H1 (cell line): ENCODE measurements around the gene NBPF3. TPM values are rescaled to one million over a fixed set of nuclear protein-coding genes. Genes with fewer than 3 reads are reported as not detected.

ENCODE experiments used
- CTCF ChIA-PET: fragments of 300-600 bp; sonication (Branson Sonifier 250); formaldehyde crosslinking; loops from one replicate; lab custom pipeline; 2021; ENCODE audit not compliant: partially characterized antibody; lab: Charles Lee
- POLR2A ChIA-PET: fragments of 300-600 bp; sonication (Branson Sonifier 250); formaldehyde crosslinking; loops from one replicate; lab custom pipeline; 2021; ENCODE audit warnings: inconsistent platforms; ENCODE audit not compliant: partially characterized antibody; lab: Charles Lee
- DNase-seq, 2 experiments: peaks; one replicate each; pipeline versions ENCODE4 v3.0.0 to v3.0.0-alpha.2; 2010 to 2022; ENCODE audit warnings: low spot score in 2 of 2, low read depth in 1 of 2, mixed read lengths in 1 of 2
- FAIRE-seq: peaks from 2 replicates; lab custom pipeline; 2011; peaks lifted over from hg19 to GRCh38; lab: Jason Lieb, UNC
- H2AFZ ChIP-seq: 2 replicates; pipeline ENCODE4 v1.8.1; 2012; ENCODE audit warnings: low read length, inconsistent platforms
- H2AK5ac ChIP-seq: 2 replicates; pipeline ENCODE4 v1.6.1; 2013; ENCODE audit warnings: low read depth, low read length
- H2BK120ac ChIP-seq: replicated peaks from 2 replicates; pipeline ENCODE3; 2013; ENCODE audit warnings: low read depth, low read length, inconsistent platforms
- H2BK12ac ChIP-seq: 2 replicates; pipeline ENCODE4 v1.6.1; 2013; ENCODE audit warnings: low read depth, low read length
- H2BK15ac ChIP-seq: 2 replicates; pipeline ENCODE4 v1.6.1; 2013; ENCODE audit warnings: low read length
- H2BK20ac ChIP-seq: 2 replicates; pipeline ENCODE4 v1.6.1; 2013; ENCODE audit warnings: low read length
- H2BK5ac ChIP-seq: 2 replicates; pipeline ENCODE4 v1.6.1; 2013; ENCODE audit warnings: low read depth, low read length
- H3K14ac ChIP-seq: 2 replicates; pipeline ENCODE4 v1.6.1; 2013; ENCODE audit warnings: inconsistent platforms; ENCODE audit not compliant: insufficient read length
- H3K18ac ChIP-seq: 2 replicates; pipeline ENCODE4 v1.6.1; 2013; ENCODE audit warnings: low read length; ENCODE audit errors: extremely low read depth
- H3K23ac ChIP-seq: 2 replicates; pipeline ENCODE4 v1.6.1; 2013; ENCODE audit warnings: inconsistent platforms; ENCODE audit not compliant: insufficient read length
- H3K23me2 ChIP-seq: 2 replicates; pipeline ENCODE4 v1.6.1; 2013; ENCODE audit warnings: low read depth, low read length
- H3K27ac ChIP-seq: 2 replicates; pipeline ENCODE4 v1.6.1; 2011; ENCODE audit warnings: low read depth, low read length, inconsistent platforms
- H3K27me3 ChIP-seq, 4 experiments: replicated peaks in 1 of 4; 1 replicate in 1 of 4; 2 replicates in 3 of 4; pipeline versions ENCODE4 v1.6.1 to v1.8.1; 2011 to 2013; ENCODE audit warnings: low read length in 3 of 4, mild to moderate bottlenecking in 3 of 4, inconsistent platforms in 2 of 4, mixed read lengths in 2 of 4, moderate library complexity in 1 of 4; ENCODE audit not compliant: control insufficient read depth in 3 of 4, insufficient read depth in 3 of 4; ENCODE audit errors: extremely low read depth in 1 of 4
- H3K36me3 ChIP-seq, 4 experiments: 2 replicates each; pipeline versions ENCODE4 v1.6.1 to v1.8.1; 2011 to 2013; ENCODE audit warnings: mild to moderate bottlenecking in 4 of 4, low read length in 3 of 4, moderate library complexity in 2 of 4, control low read depth in 1 of 4, inconsistent platforms in 1 of 4; ENCODE audit not compliant: insufficient read depth in 4 of 4, control insufficient read depth in 2 of 4
- H3K4ac ChIP-seq: replicated peaks from 2 replicates; pipeline ENCODE3; 2013; ENCODE audit warnings: low read length, low read depth, mixed read lengths, inconsistent platforms; ENCODE audit not compliant: insufficient read length
- H3K4me1 ChIP-seq, 4 experiments: replicated peaks in 1 of 4; 1 replicate in 1 of 4; 2 replicates in 3 of 4; pipeline versions ENCODE4 v1.6.1 to v1.8.1; 2011 to 2013; ENCODE audit warnings: low read length in 3 of 4, inconsistent platforms in 2 of 4, mixed read lengths in 1 of 4; ENCODE audit not compliant: insufficient read depth in 4 of 4, control insufficient read depth in 3 of 4
- H3K4me2 ChIP-seq, 2 experiments: 2 replicates each; pipeline versions ENCODE4 v1.6.1 to v1.8.1; 2011 to 2013; ENCODE audit warnings: low read depth in 2 of 2, low read length in 2 of 2, control low read depth in 1 of 2, inconsistent platforms in 1 of 2, mild to moderate bottlenecking in 1 of 2; ENCODE audit not compliant: insufficient read depth in 1 of 2
- H3K4me3 ChIP-seq, 4 experiments: fragments of 200-600, 300-600 bp in 1 of 4; sonication (generic), shearing (Covaris generic), sonication (Bioruptor Twin) in 1 of 4; 2 replicates each; pipeline versions ENCODE4 v1.5.1 to v1.8.1; 2011 to 2016; ENCODE audit warnings: low read length in 4 of 4, low read depth in 3 of 4, control low read depth in 2 of 4, inconsistent platforms in 2 of 4, mild to moderate bottlenecking in 2 of 4, mixed read lengths in 1 of 4, moderate library complexity in 1 of 4; ENCODE audit not compliant: insufficient read depth in 2 of 4; ENCODE audit errors: extremely low read depth in 1 of 4
- H3K56ac ChIP-seq: replicated peaks from 2 replicates; pipeline ENCODE3; 2013; ENCODE audit warnings: low read depth, mild to moderate bottlenecking, mixed read lengths, low read length, inconsistent platforms; ENCODE audit not compliant: insufficient read length
- H3K79me1 ChIP-seq: 2 replicates; pipeline ENCODE4 v1.6.1; 2013; ENCODE audit warnings: low read depth, low read length, control low read depth
- H3K79me2 ChIP-seq, 2 experiments: 2 replicates each; pipeline versions ENCODE4 v1.6.1 to v1.8.1; 2012 to 2013; ENCODE audit warnings: low read length in 2 of 2, mild to moderate bottlenecking in 2 of 2, inconsistent platforms in 1 of 2; ENCODE audit not compliant: insufficient read depth in 2 of 2, control insufficient read depth in 1 of 2
- H3K9ac ChIP-seq, 4 experiments: replicated peaks in 1 of 4; 1 replicate in 1 of 4; 2 replicates in 3 of 4; pipeline versions ENCODE4 v1.6.1 to v1.8.1; 2011 to 2013; ENCODE audit warnings: low read depth in 3 of 4, low read length in 3 of 4, control low read depth in 2 of 4, mild to moderate bottlenecking in 2 of 4, moderate library complexity in 2 of 4, inconsistent platforms in 1 of 4; ENCODE audit errors: extremely low read depth in 1 of 4
- H3K9me3 ChIP-seq, 2 experiments: 2 replicates each; pipeline versions ENCODE4 v1.6.1 to v1.8.1; 2012 to 2013; ENCODE audit warnings: mild to moderate bottlenecking in 2 of 2, moderate library complexity in 2 of 2, control low read depth in 1 of 2, inconsistent platforms in 1 of 2, low read depth in 1 of 2, low read length in 1 of 2, mixed read lengths in 1 of 2; ENCODE audit not compliant: insufficient read depth in 2 of 2
- H4K20me1 ChIP-seq, 2 experiments: replicated peaks in 1 of 2; 2 replicates each; pipeline versions ENCODE3 to v1.8.1; 2011 to 2013; ENCODE audit warnings: inconsistent platforms in 2 of 2, low read length in 2 of 2, mild to moderate bottlenecking in 1 of 2; ENCODE audit not compliant: insufficient read depth in 2 of 2, control insufficient read depth in 1 of 2
- H4K5ac ChIP-seq: 2 replicates; pipeline ENCODE4 v1.6.1; 2013; ENCODE audit warnings: low read length, low read depth, mixed read lengths, inconsistent platforms; ENCODE audit not compliant: insufficient read length
- H4K8ac ChIP-seq: 2 replicates; pipeline ENCODE4 v1.8.0; 2013; ENCODE audit warnings: mild to moderate bottlenecking, moderate library complexity, low read length, inconsistent platforms; ENCODE audit not compliant: insufficient read depth; ENCODE audit errors: extremely low read depth
- H4K91ac ChIP-seq: replicated peaks from 2 replicates; pipeline ENCODE3; 2013; ENCODE audit warnings: low read length, mixed read lengths, inconsistent platforms; ENCODE audit not compliant: insufficient read length
- ATF3 ChIP-seq: IDR thresholded peaks from 2 replicates; pipeline ENCODE4 v1.6.1; 2011; ENCODE audit warnings: low read depth, mild to moderate bottlenecking, low read length; ENCODE audit not compliant: insufficient read depth
- BACH1 ChIP-seq: IDR thresholded peaks from 2 replicates; pipeline ENCODE4 v1.6.1; 2012; ENCODE audit warnings: low read length, improper control_type of control experiment
- CTCF ChIP-seq, 3 experiments: IDR thresholded peaks; 1 replicate in 2 of 3; 2 replicates in 1 of 3; pipeline versions ENCODE4 v1.5.1 to v1.6.1; 2011; ENCODE audit warnings: low read length in 3 of 3, mild to moderate bottlenecking in 3 of 3, inconsistent platforms in 2 of 3, low read depth in 1 of 3, moderate library complexity in 1 of 3; ENCODE audit not compliant: insufficient read depth in 1 of 3; ENCODE audit errors: control extremely low read depth in 1 of 3
- GABPA ChIP-seq: IDR thresholded peaks from 2 replicates; pipeline ENCODE4 v1.6.1; 2011; ENCODE audit warnings: mild to moderate bottlenecking, low read length, moderate library complexity, borderline replicate concordance; ENCODE audit not compliant: insufficient read depth
- NRF1 ChIP-seq: IDR thresholded peaks from 2 replicates; pipeline ENCODE4 v1.6.1; 2011; ENCODE audit warnings: mild to moderate bottlenecking, low read depth, low read length, improper control_type of control experiment
- PHF8 ChIP-seq: fragments of 200-600 bp; sonication (generic); conservative IDR thresholded peaks from 2 replicates; pipeline ENCODE4 v1.7.1; 2012; ENCODE audit warnings: low read depth, mild to moderate bottlenecking, inconsistent platforms, low read length, moderate library complexity
- POLR2A ChIP-seq, 2 experiments: IDR thresholded peaks; 1 replicate in 1 of 2; 2 replicates in 1 of 2; pipeline ENCODE4 v1.6.1; 2011; ENCODE audit warnings: low read depth in 2 of 2, low read length in 2 of 2, mild to moderate bottlenecking in 2 of 2; ENCODE audit errors: control extremely low read depth in 1 of 2
- POU5F1 ChIP-seq: IDR thresholded peaks from 2 replicates; pipeline ENCODE4 v1.6.1; 2011; ENCODE audit warnings: low read depth, mild to moderate bottlenecking, low read length, moderate library complexity
- RBBP5 ChIP-seq: IDR thresholded peaks from 2 replicates; pipeline ENCODE4 v1.7.1; 2012; ENCODE audit warnings: low read depth, mild to moderate bottlenecking, inconsistent platforms, low read length, moderate library complexity, borderline replicate concordance
- SP1 ChIP-seq: IDR thresholded peaks from 2 replicates; pipeline ENCODE4 v1.6.1; 2011; ENCODE audit warnings: low read depth, low read length
- SRF ChIP-seq: IDR thresholded peaks from 2 replicates; pipeline ENCODE4 v1.6.1; 2011; ENCODE audit warnings: mild to moderate bottlenecking, low read depth, low read length, moderate library complexity
- SUZ12 ChIP-seq: fragments of 200-600 bp; sonication (generic); IDR thresholded peaks from 2 replicates; pipeline ENCODE4 v1.6.1; 2012; ENCODE audit warnings: mild to moderate bottlenecking, inconsistent platforms, low read length, moderate library complexity, mixed read lengths
- WGBS, 2 experiments: shearing (Covaris generic) in 1 of 2; methylation state at CpG; one replicate each; pipeline versions ENCODE4 v1.1.6 to v1.1.7; 2013 to 2015; ENCODE audit warnings: low lambda C conversion rate in 2 of 2, mixed read lengths in 2 of 2, inconsistent platforms in 1 of 2, low coverage in 1 of 2, missing lambda C conversion rate in 1 of 2; ENCODE audit not compliant: insufficient replicate concordance in 2 of 2, insufficient coverage in 1 of 2, insufficient read length in 1 of 2; ENCODE audit errors: extremely low coverage in 1 of 2, missing lambda C conversion rate in 1 of 2; 5-methylcytosine and 5-hydroxymethylcytosine counted together
- polyA plus RNA-seq, 7 experiments: library from polyadenylated mRNA; depleted of rRNA in 3 of 7; stranded (reverse) in 5 of 7; unstranded in 2 of 7; fragments of >200 nt in 5 of 7; fragments of 200-250 nt in 2 of 7; gene quantifications; 1 replicate in 5 of 7; 2 replicates in 1 of 7; 4 replicates in 1 of 7; pipeline versions ENCODE4 v1.2.1 to v1.2.3, GENCODE V29; 2011 to 2013; ENCODE audit warnings: missing spikeins in 2 of 7, mixed read lengths in 2 of 7
- total RNA-seq: library from RNA; stranded (reverse); fragmentation: NEBNext Ultra II Directional; extraction: Animal tissue kit (Norgen Biotek cat#: 25700); gene quantifications from 2 replicates; pipeline ENCODE4 v1.2.1, GENCODE V29; 2021

Gene NBPF3
- total and polyA plus RNA-seq, 2 of the 8 experiments (the other 6 are each of a cell fraction or from before 2014, with no cell fraction given): 3.8 to 4.3 TPM

GRCh38 chr1:21494196-21494595 lies 54.3 kb downstream of the NBPF3 start:
- Histone ChIP-seq H3K56ac (no peak overlapping the region), H3K27me3 (no peaks in the 10 kb centered on the region; a peak in 1 of 7 replicates), H4K91ac (no peak overlapping the region), H4K5ac (no peak overlapping the region), H3K9me3 (no peaks in the 10 kb centered on the region), H2BK120ac (no peak overlapping the region), H3K14ac (no peak overlapping the region), H2BK15ac (no peak overlapping the region), H3K4ac (no peak overlapping the region), H3K79me2 (no peaks in the 10 kb centered on the region), H3K79me1 (no peaks in the 10 kb centered on the region), H3K4me3 (no peak overlapping the region), H2BK20ac (no peak overlapping the region), H2AK5ac (no peak overlapping the region), H2BK5ac (no peak overlapping the region), H3K27ac (no peak overlapping the region), H3K23ac (no peak overlapping the region), H3K36me3 (no peaks in the 10 kb centered on the region), H3K23me2 (no peaks in the 10 kb centered on the region), H4K8ac (no peak overlapping the region), H2BK12ac (no peak overlapping the region), H3K9ac (no peak overlapping the region), H3K18ac (no peak overlapping the region), H3K4me1 (peaks cover 7 to 13% (median 10%) of the 10 kb centered on the region in 4 experiments; a peak in 6 of 7 replicates), H4K20me1 (no peaks in the 10 kb centered on the region), H2AFZ (no peak overlapping the region), H3K4me2 (no peak overlapping the region)
- DNase-seq: no peak
- POLR2A ChIA-PET: no interaction called here
- WGBS, 2 experiments: 74% methylated on average over 6 of the region's 6 CpGs; no CpG with 5 or more reads in 1 of the 2 experiments
- CTCF ChIA-PET: interaction anchor here (0.6 to 0.8 kb wide), 2 partner anchors 40 to 100 kb away, joined by 3 read pairs; no protein-coding TSS in a partner anchor
- FAIRE-seq: no peak
- TF ChIP-seq NRF1 (no peak), SP1 (no peak), ATF3 (no peak), BACH1 (no peak), POLR2A (IDR thresholded peaks at IDR 0.05; ENCODE audit: control extremely low read depth in 1 of 2, low read depth in 2 of 2, low read length in 2 of 2) (no peak), GABPA (no peak), CTCF (IDR thresholded peaks at IDR 0.05; ENCODE audit: control extremely low read depth in 1 of 3, insufficient read depth in 1 of 3, low read depth in 1 of 3, low read length in 3 of 3) (no peak), RBBP5 (no peak), POU5F1 (no peak), SUZ12 (no peak), SRF (no peak), PHF8 (no peak)
